ENCODE results near the gene IPO11.
"Not testable (repeated sequence)": the region's sequence is repeated elsewhere in the genome, so short reads cannot be mapped to it uniquely, and the experiment has no call there.

DNA sequence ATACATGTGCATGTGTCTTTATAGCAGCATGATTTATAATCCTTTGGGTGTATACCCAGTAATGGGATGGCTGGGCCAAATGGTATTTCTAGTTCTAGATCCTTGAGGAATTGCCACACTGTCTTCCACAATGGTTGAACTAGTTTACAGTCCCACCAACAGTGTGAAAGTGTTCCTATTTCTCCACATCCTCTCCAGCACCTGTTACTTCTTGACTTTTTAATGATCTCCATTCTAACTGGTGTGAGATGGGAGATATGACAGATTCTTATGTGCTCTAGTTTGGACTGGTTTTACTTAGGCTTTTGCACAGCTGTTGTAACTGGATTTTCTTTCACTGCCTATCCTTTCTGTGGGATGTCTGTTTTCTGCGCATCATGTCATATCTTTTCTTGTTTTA, 108.2 kb downstream of the IPO11 start:
- TF ChIP-seq, protein P1, sequence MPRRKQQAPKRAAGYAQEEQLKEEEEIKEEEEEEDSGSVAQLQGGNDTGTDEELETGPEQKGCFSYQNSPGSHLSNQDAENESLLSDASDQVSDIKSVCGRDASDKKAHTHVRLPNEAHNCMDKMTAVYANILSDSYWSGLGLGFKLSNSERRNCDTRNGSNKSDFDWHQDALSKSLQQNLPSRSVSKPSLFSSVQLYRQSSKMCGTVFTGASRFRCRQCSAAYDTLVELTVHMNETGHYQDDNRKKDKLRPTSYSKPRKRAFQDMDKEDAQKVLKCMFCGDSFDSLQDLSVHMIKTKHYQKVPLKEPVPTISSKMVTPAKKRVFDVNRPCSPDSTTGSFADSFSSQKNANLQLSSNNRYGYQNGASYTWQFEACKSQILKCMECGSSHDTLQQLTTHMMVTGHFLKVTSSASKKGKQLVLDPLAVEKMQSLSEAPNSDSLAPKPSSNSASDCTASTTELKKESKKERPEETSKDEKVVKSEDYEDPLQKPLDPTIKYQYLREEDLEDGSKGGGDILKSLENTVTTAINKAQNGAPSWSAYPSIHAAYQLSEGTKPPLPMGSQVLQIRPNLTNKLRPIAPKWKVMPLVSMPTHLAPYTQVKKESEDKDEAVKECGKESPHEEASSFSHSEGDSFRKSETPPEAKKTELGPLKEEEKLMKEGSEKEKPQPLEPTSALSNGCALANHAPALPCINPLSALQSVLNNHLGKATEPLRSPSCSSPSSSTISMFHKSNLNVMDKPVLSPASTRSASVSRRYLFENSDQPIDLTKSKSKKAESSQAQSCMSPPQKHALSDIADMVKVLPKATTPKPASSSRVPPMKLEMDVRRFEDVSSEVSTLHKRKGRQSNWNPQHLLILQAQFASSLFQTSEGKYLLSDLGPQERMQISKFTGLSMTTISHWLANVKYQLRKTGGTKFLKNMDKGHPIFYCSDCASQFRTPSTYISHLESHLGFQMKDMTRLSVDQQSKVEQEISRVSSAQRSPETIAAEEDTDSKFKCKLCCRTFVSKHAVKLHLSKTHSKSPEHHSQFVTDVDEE (CRISPR knock-in tag; IDR thresholded peaks at IDR 0.05) = not testable (repeated sequence)
- TF ChIP-seq GLIS3 (CRISPR knock-in tag; IDR thresholded peaks at IDR 0.05); SNAI2 (CRISPR knock-in tag; IDR thresholded peaks at IDR 0.05); ESRRG (CRISPR knock-in tag; IDR thresholded peaks at IDR 0.05); ZFP3 (CRISPR knock-in tag; IDR thresholded peaks at IDR 0.05); RARB (CRISPR knock-in tag; IDR thresholded peaks at IDR 0.05); TOX (CRISPR knock-in tag; IDR thresholded peaks at IDR 0.05; ENCODE audit: borderline replicate concordance); ZFP30 (CRISPR knock-in tag; IDR thresholded peaks at IDR 0.05); ISL1 (CRISPR knock-in tag; IDR thresholded peaks at IDR 0.05); BACH2 (CRISPR knock-in tag; IDR thresholded peaks at IDR 0.05; ENCODE audit: borderline replicate concordance): not testable (repeated sequence)
- TF ChIP-seq, protein P2, sequence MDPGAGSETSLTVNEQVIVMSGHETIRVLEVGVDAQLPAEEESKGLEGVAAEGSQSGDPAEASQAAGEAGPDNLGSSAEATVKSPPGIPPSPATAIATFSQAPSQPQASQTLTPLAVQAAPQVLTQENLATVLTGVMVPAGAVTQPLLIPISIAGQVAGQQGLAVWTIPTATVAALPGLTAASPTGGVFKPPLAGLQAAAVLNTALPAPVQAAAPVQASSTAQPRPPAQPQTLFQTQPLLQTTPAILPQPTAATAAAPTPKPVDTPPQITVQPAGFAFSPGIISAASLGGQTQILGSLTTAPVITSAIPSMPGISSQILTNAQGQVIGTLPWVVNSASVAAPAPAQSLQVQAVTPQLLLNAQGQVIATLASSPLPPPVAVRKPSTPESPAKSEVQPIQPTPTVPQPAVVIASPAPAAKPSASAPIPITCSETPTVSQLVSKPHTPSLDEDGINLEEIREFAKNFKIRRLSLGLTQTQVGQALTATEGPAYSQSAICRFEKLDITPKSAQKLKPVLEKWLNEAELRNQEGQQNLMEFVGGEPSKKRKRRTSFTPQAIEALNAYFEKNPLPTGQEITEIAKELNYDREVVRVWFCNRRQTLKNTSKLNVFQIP (CRISPR knock-in tag; IDR thresholded peaks at IDR 0.05; ENCODE audit: borderline replicate concordance, low read depth) = not testable (repeated sequence)
- TF ChIP-seq, protein P3, sequence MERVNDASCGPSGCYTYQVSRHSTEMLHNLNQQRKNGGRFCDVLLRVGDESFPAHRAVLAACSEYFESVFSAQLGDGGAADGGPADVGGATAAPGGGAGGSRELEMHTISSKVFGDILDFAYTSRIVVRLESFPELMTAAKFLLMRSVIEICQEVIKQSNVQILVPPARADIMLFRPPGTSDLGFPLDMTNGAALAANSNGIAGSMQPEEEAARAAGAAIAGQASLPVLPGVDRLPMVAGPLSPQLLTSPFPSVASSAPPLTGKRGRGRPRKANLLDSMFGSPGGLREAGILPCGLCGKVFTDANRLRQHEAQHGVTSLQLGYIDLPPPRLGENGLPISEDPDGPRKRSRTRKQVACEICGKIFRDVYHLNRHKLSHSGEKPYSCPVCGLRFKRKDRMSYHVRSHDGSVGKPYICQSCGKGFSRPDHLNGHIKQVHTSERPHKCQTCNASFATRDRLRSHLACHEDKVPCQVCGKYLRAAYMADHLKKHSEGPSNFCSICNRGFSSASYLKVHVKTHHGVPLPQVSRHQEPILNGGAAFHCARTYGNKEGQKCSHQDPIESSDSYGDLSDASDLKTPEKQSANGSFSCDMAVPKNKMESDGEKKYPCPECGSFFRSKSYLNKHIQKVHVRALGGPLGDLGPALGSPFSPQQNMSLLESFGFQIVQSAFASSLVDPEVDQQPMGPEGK (CRISPR knock-in tag; IDR thresholded peaks at IDR 0.05; ENCODE audit: borderline replicate concordance) = not testable (repeated sequence)
